Stimulated activated CD4-positive, alpha-beta T cell treated with anti-CD3 and anti-CD28 coated beads, TNF-alpha, amount 100 ng/mL, for 48 hours (primary cell): Measurements from ENCODE around the gene CCDC167.

Source experiments
- DNase-seq, 3 donors: peaks; one replicate each; pipeline ENCODE4 v3.0.0-alpha.2; 2020; ENCODE audit warnings: low read depth in 3 of 3

Gene CCDC167

DNA sequence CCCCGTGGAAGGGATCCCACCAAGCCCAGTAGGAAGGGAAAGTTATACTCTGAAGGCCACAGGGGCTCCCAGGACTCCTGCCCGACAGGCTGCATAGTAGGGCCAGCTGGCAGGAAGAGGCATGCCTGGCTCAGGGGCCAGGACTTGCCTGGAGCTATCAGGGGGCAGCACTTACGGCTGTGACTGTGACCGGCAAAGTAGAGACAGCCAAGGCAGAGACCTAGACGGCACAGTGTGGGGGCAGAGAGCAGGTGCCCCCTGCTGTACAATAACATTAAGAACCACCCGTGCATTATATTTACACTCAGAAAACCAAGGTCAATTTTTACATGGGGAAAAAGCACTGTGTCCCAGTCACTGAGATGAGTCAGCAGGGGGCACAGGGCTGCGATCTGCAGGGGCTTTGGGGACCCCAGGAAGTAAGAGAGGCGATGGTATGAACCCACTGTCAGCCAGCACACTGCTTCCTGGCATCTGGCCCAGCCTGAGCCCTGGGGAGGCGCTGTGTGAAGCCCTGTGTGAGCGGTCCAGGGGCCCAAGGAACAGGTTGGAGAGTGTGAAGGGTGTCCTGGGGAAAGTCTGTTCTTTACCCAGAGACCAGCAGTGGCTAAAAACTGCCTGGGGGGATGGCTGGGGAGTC lies 9.9 kb downstream of the CCDC167 start:
- DNase-seq: no peak

DNA sequence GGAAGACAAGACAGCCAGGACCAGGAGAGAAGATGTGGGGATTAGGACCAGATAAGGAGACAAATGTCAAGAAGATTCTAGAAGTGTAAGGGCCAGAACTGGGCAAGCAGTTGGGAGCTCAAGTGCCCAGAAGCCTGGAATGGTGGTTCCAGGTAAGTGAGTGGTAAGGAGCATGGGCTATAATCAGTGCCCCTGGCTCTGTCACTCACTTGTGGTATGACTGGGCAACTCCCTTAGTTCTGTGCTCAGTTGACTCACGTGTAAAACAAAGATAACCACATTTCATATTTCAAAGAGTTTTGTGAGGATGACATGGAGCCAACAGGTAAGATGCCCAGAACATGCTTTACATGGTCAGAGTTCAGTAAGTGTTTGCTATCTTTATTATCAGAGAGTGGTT lies 11.2 kb downstream of the CCDC167 start:
- no peak for DNase-seq

- DNase-seq: no peak
Measured at GRCh38 chr6:37487591-37488380, 11.9 kb downstream of the CCDC167 start.

DNA sequence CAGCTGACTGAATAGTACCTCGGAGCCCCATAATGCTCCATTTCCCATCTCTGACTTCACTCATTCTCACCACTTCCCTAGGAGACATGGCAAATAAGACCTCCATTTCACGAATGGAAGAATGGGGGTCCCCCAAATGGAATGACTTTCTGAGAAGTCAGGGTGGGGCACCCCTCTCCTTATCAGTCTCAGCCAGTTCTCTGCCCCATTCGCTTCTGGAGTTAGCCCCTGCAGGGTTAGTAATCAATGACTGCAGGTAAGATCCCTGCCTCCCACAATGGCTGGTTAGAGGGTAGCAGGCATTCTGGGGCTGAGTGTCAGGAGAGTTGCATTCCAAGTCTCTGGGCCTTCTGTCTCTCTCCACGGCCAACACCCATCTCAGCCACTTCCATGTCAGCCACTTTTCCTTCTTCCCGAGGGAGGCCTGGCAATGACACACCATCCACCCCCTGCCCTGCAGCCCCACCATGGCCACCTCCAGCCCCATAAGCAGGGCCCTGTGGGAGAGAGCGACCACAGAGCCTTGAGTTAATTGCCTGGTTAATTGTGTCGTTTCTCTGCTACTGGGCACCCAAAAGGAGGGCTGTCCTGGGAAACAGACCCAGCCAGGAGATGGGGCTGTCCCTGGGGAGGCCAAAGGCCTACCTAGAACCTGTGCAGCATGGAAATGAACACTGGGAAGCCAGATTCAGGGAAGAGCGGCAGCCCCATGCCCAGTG lies 13.4 kb downstream of the CCDC167 start:
- DNase-seq: no peak

DNA sequence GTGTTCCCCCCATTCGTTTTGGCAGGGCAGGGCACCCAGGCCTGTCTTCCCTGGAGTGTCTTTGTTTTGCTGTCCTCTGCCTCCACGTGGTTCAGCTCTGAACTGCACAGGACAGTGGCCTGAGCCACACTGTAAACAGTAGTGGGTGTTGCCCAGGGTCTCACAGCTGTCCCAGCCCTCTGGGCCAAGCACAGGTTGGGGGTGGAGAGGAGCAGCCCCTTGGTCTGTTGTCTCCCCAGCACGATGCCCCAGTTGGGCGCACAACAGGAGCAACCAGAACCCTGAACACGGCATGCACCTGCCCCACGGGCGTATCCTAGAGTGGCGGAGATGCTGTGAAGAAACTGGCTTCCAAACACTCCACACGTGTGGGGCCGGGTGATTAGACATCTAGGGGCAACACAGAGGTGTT lies 14.4 kb downstream of the CCDC167 start:
- DNase-seq: no peak

DNA sequence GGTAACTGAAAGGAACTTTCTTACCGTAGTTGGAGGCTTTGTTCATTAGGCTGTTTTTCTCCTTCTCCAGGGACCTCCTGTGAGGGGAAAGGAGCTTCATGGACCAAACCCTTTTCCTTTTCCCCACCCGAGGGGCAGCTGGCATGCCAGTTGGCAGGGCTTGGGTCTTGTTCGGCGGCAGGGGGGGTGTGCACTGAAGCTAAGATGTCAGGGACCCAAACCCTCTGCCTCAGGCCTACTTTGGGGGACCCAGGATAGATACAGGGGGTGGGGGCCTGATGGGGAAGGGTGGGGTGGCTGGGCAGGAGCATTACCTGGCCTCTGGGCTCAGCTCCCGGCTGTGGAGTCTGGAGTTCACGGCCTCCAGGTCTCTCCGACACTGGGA lies 14.9 kb downstream of the CCDC167 start:
- no peak for DNase-seq

GRCh38 chr6:37483917-37484785 lies 15.5 kb downstream of the CCDC167 start:
- DNase-seq: peak in 2 of 3 donors; percentile 52 to 62

DNA sequence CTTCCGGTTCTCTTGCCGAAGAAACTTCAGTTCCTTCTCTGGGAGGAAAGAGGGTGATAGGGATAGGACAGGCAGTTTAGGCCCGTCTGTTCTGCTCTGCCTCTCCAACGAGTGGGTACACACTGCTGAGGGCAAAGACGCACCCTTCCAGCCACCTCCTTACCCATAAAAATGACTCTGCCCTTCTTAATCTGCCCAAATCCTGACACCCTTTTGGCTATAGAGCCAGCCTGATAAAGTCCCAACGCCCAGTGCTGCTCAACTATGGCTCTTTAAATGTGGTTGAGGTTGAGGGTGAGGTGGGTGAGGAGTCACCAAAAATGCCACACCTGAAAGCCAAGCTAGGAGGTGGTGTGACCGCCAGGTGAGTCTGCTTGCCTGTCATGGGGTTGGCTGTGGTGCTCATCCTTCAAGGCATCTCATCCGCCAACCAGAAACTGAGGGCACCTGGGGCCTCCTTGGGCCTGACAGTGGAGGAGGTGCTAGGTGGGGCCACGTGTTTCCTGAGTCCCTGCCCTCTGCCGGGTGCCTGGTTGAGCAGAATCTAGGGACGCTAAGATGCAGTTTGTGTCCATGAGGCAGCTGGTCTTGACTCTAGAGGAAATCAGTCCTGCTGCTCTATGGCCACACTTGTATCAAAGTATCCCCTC lies 16.3 kb downstream of the CCDC167 start:
- DNase-seq: no peak

DNA sequence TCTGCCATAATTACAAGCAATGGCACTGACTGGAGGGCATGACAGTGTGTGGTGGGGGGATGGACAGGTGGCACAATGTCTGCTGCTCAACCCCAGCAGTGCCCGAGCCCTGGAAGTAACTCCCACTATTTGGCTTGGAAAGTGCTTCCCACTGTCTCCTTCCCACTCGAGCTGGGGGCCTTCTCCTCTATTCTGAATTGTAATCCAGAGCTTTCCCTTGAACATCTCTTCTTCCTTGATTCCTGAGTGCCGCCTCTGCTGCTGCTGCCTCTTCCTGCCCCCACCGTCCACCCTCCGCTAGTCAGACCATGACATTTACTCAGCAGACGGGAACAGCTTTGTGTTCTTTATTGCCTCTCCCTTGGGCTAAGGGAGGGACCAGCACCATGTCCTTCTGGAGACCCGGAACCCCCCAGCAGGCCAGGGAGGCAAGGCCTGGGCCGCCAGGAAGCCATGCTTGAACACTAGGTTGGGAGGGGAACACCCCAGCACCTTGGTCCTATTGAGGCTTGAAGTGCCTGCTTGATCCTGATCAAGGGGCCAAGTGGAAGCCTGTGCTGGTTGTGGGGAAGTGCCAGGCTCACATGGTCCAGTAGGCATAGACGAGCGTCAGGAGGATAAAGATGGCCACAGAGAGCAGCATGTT lies 17.0 kb downstream of the CCDC167 start:
- no peak for DNase-seq

DNA sequence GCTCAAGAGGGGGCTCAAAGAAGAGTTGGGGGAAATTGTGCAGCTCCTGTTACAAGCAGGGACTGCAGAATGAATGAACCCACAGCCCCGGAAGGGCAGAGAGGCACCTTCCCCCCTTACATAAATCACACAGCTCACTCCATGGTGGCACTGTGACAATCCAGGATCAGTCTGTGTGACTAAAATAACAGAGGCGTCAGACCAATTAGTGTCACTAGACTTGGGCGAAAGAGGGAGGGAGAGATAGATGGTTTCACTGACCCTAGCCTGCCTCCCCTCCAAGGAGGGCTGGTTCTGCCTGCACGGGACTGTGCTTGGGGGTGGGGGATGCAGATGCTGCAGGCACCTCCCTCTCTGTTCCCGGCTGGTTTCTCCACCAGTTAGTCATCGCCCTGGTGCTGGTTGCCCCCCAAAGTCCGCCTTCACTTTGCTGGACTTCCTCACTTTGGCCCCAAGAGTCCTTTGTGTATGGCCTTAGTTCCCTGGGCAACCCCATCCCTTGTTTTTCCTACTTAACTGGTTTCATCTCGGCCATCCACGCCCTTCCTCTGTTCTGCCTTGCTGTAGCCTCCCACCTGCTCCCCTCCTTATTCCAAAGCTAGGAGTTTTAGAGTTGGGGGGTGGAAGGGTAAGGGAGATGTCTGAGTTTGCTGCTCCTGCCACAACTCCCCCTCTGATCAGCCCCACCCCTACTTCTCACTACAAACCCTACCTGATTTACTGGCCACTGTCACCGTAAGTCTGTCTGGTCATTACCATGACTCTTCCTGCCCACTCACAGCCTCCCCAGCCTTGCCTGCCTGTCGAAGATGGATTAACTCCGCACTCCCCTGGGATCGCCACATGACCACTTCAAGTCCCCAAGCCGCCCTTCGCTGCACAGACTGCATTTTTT lies 17.7 kb downstream of the CCDC167 start:
- DNase-seq: no peak

- no peak for DNase-seq
Measured at GRCh38 chr6:37480951-37481534, 18.6 kb downstream of the CCDC167 start.

DNA sequence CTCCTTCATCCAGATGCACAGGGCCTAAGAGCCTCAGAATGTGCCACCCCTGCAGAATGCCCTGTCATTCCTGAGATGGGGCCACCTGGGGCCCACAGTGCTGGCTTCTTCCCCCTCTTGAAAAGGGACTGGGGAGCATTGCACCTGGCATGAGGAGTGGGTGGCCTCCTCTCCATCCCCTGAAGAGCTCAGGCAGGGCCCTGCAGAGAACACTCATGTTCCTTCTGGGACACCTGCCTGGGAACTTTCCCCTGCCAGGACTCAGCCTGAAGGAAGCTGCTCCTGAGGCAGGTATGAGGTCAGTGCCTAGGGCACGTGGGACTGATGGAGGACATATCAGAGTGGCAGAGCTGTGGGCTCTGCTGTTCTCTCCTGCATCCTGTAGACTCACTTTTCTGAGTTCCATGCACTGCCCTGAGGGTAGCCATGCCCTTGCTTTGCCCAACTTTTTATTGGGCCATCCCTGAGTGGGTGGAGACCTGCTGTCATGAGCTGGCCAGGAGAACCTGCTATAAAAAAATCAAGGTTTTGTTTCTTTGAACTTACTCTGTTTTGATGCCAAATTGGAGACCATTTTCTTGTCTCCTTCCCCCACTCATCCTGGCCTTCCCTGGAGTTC lies 19.5 kb downstream of the CCDC167 start:
- DNase-seq: no peak

DNA sequence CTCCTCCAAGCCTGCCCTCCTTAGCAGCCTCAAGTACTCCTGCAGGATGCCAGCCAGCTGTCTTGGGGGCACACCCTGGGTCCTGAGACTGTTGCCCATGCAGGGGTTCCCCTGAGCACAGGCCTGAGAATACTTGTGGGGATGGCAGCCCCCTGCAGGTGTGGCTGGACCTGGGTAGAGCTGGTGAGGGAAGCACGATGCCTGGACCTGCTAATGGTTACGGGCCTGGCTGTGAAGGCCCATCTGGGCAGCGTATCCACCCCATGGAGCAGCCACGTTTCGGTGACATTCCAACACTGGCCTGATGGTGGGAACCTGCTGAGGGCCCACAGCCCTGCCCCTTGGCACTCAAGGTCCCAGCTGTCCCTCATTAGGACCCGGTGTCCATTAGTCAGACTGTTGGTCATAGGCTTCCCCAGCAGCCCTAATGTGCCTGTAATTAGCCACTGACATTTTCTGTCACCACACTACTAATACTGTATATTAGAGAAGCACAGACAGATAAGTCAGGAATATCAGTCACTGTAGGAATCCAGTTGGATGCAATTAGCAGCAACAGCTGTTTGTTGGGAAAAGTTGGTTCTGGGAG lies 20.3 kb downstream of the CCDC167 start:
- no peak for DNase-seq

- no peak for DNase-seq
Measured at GRCh38 chr6:37478827-37479226, 20.9 kb downstream of the CCDC167 start.

DNA sequence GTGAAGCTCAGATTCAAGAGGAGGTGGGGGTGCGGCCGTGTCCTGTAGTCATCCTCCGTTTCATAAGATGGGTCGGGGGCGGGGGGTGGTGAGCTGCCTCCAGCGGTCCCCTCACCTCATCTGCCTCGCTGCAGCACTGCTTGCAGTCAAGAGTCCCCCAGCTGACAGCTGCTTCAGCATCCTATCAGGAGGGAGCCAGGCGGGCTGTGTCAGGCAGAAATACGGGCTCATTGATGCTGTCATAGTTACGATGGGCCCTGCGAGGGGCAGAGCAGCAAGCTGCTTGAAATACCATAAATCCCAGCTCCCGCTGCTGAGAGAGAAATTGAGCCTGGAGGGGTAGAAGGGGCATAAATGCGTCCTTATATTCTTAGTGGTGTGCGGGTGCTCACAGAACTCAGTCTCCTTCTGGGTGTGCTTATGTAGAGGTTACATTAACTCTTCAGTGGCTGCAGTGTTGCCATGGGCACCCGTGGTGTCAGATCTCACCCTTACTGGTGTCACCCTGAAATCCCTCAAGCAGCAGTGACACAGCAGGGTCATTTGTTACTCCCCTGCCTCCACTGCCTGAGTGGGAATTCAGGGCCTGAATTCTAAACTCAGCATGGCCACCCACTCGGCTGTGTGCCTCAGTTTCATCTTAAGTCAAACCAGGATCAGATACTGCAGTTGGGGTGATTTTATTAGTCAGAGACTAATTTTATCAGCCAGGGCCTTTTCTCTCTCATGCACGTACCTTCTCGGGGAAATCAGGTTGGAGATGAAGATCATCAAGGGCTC lies 21.8 kb downstream of the CCDC167 start:
- DNase-seq: no peak

- DNase-seq: no peak
Measured at GRCh38 chr6:37477191-37477590, 22.5 kb downstream of the CCDC167 start.

GRCh38 chr6:37474316-37474715 lies 25.4 kb downstream of the CCDC167 start:
- DNase-seq: no peak
